ENCODE data around the gene ITGB7. TPM values are rescaled to one million over a fixed set of nuclear protein-coding genes. Genes with fewer than 3 reads are reported as not detected.

Gene ITGB7
- total RNA-seq, 4 donors from 2014 or later = 0.40 to 5.8 (median 2.6) TPM

- no peak for ATAC-seq
- peak; percentile 28 for TF ChIP-seq POLR2AphosphoS5 (IDR thresholded peaks at IDR 0.05)
- no peak for TF ChIP-seq POLR2A (IDR thresholded peaks at IDR 0.05)
- TF ChIP-seq, protein P1, sequence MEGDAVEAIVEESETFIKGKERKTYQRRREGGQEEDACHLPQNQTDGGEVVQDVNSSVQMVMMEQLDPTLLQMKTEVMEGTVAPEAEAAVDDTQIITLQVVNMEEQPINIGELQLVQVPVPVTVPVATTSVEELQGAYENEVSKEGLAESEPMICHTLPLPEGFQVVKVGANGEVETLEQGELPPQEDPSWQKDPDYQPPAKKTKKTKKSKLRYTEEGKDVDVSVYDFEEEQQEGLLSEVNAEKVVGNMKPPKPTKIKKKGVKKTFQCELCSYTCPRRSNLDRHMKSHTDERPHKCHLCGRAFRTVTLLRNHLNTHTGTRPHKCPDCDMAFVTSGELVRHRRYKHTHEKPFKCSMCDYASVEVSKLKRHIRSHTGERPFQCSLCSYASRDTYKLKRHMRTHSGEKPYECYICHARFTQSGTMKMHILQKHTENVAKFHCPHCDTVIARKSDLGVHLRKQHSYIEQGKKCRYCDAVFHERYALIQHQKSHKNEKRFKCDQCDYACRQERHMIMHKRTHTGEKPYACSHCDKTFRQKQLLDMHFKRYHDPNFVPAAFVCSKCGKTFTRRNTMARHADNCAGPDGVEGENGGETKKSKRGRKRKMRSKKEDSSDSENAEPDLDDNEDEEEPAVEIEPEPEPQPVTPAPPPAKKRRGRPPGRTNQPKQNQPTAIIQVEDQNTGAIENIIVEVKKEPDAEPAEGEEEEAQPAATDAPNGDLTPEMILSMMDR (IDR thresholded peaks at IDR 0.05) = no peak
- no peak for TF ChIP-seq EP300 (IDR thresholded peaks at IDR 0.05)
- Histone ChIP-seq H3K9me3 (no peaks in the 10 kb centered on the region), H3K27me3 (no peaks in the 10 kb centered on the region), H3K36me3 (peaks cover 0 to 23% of the 10 kb centered on the region in 2 donors), H3K4me3 (no peak overlapping the region), H3K27ac (peak overlapping the region; percentile 6 to 99 (median 96)), H3K4me1 (peaks cover 0 to 97% (median 44%) of the 10 kb centered on the region in 3 donors)
- WGBS, 2 donors (ENCODE audit: low coverage in 1 of 2) = 60% methylated on average over 4 to 10 of the region's 10 CpGs
Measured at GRCh38 chr12:53224897-53225634, 18.0 kb upstream of the ITGB7 start.

DNA sequence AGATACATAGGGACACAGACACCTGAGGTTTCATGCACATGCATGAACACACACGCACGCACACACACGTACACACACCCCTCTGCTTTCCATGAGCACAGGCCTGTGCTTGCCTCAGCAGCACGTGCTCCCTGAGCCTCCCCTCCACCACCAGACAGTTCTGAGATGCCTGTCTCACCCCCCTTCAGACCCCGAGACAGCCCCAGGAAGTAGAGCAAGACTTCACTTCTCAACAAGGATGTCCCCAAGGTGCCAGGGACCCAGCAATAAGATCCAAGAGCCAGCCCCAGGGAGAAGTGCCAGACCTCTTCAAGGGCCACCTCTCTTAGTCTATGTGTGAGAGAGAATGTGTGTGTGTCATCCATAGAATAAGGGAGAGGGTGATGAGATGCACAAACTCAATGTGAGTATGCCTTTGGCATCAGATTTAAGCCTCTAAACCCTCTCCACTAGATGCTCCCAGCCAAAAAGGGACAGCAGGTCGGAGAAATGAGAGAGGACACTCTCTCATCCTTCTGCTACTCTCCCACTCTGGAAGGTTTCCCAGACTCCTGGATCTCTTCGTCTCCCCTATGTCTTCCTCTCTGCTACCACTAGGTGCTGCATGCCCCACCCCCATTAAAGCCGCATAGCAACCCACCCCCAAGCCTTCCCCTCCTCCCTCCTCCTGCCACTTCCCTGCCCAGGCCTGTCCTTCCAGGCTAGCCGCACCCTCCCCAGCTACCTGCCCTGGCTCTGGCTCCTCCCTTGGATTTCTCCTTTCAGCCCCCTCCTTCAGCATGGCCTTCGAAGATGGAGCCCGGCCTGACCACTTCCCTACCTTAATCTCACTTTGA lies 17.2 kb upstream of the ITGB7 start:
- Histone ChIP-seq H3K4me3 (no peak overlapping the region), H3K4me1 (peaks cover 0 to 97% (median 42%) of the 10 kb centered on the region in 3 donors), H3K27me3 (no peaks in the 10 kb centered on the region), H3K36me3 (peaks cover 0 to 23% of the 10 kb centered on the region in 2 donors), H3K9me3 (no peaks in the 10 kb centered on the region), H3K27ac (peak overlapping the region; percentile 6 to 99 (median 96))
- TF ChIP-seq, protein P1 (IDR thresholded peaks at IDR 0.05) = peak in 2 of 4 experiments; percentile 10 to 25
- TF ChIP-seq POLR2A (IDR thresholded peaks at IDR 0.05) = no peak
- ATAC-seq = no peak
- 44% methylated on average over 9 of the region's 11 CpGs; no CpG with 5 or more reads in 1 of the 2 donors for WGBS, 2 donors (ENCODE audit: low coverage in 1 of 2)

DNA sequence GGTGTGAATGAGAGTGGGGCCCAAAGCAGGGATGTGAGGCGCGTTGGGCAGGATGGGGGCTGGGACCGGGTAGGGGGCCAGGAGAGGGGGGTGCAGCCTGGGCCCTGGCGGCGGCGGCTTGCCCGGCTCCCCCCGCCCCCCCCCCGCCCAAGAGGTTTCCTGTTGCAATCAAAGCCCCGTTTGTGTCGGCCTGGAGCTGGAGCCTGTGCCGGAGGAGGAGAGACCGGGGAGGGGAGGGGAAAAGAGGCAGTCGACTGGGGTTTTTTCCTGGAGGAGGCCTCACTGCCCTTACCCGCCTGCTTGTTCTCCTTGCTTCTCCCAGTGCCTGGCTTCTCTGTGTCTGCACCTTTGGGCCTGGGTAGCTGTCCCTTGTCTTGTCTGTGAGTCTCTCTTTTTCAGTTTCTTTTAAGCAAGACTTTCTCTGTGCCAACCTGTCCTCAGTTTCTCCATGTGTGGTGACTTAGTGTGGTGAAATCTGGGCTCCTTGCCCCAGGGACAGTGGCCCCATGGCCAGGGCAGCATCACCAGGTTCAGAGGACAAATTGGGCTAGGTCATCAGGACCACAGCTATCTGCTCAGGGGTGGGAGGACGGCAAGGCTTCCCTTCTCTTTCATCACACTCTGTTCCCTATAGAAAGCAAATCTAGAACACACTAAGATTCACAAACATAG lies 16.5 kb upstream of the ITGB7 start:
- Histone ChIP-seq H3K4me1 (peaks cover 0 to 97% (median 44%) of the 10 kb centered on the region in 3 donors), H3K27me3 (no peaks in the 10 kb centered on the region), H3K4me3 (no peak overlapping the region), H3K27ac (peak overlapping the region; percentile 89 to 99 (median 96)), H3K9me3 (no peaks in the 10 kb centered on the region), H3K36me3 (peaks cover 0 to 23% of the 10 kb centered on the region in 2 donors)
- WGBS, 2 donors (ENCODE audit: low coverage in 1 of 2) = 3 to 15% methylated on average over 6 to 7 of the region's 16 CpGs
- no peak for TF ChIP-seq EP300 (IDR thresholded peaks at IDR 0.05)
- no peak for TF ChIP-seq POLR2A (IDR thresholded peaks at IDR 0.05)
- TF ChIP-seq, protein P1 (IDR thresholded peaks at IDR 0.05) = no peak
- no peak for TF ChIP-seq POLR2AphosphoS5 (IDR thresholded peaks at IDR 0.05)
- no peak for ATAC-seq

DNA sequence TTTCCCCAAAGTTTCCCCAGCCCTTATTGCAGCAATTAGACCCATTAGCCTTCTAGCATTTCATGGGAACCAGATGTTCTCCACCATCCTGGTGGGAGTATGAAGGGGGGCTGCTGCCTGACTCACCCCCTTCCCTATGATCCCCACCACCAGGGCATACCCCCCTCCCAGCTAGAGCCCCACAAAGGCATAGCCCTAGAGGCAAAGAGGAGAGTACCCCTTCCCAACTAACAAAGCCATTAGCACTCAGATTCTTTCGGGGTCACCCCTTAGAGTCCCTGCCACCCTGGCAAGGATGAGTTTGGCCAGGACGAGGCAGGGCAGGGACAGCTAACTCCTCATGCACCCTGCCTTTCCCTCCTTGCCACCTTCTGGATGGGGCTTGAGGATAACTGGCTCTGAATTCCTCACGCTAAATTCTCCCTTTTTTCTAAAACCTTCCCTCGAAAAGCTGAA lies 15.8 kb upstream of the ITGB7 start:
- H3K4me3 ChIP-seq = peak overlapping the region in 1 of 2 donors; percentile 71
- peaks cover 0 to 21% of the 10 kb centered on the region in 2 donors for H3K36me3 ChIP-seq
- H3K4me1 ChIP-seq = peaks cover 0 to 97% (median 51%) of the 10 kb centered on the region in 3 donors
- no peak for TF ChIP-seq POLR2A (IDR thresholded peaks at IDR 0.05)
- TF ChIP-seq POLR2AphosphoS5 (IDR thresholded peaks at IDR 0.05) = no peak
- TF ChIP-seq, protein P1 (IDR thresholded peaks at IDR 0.05) = no peak
- TF ChIP-seq EP300 (IDR thresholded peaks at IDR 0.05) = no peak
- no peak for ATAC-seq
- no peaks in the 10 kb centered on the region for H3K9me3 ChIP-seq
- H3K27me3 ChIP-seq = no peaks in the 10 kb centered on the region
- WGBS, 2 donors (ENCODE audit: low coverage in 1 of 2) = 37 to 40% methylated on average over 1 to 2 of the region's 4 CpGs
- peak overlapping the region; percentile 89 to 99 (median 96) for H3K27ac ChIP-seq
